ENCODE results near the gene TNFAIP2.

The TNFAIP2 gene

DNA sequence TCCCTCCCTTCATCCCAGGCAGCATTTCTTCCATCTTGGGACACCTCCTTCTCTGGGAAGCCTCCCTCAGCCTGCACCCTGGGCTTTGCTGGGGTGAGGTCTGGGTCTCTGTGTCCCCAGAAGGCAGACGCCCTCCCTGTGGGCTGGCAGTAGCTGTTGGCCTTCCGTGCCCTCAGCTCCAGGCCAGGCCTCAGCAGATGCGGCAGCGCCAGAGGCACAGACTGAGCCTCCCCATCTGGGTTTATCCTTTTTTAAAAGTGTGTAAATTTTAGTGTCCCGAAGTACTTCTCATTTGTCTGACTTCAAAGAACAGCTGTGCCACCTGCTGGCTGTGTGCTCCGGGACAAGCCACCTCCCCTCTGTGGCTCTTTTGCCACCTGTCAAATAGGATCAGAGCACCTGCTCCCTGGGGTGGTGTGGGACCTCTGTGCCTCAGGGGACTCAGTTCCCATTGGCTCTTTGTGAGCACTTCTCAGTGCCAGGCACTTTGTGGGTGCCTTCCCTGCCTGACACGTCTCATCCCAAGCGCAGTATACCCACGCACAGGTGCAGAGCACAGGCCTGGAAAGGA, 17.6 kb upstream of the TNFAIP2 start:
- Histone ChIP-seq H3K9ac (ENCODE audit: low read length) (no peak overlapping the region), H3K36me3 (replicated peaks; ENCODE audit: insufficient read depth, low read length) (no peaks in the 10 kb centered on the region), H3K4me1 (ENCODE audit: low read length) (no peaks in the 10 kb centered on the region), H2AFZ (ENCODE audit: low read length) (no peak overlapping the region), H3K27ac (ENCODE audit: low read length) (no peak overlapping the region), H4K20me1 (ENCODE audit: insufficient read depth, low read length) (no peaks in the 10 kb centered on the region), H3K9me2 (replicated peaks; ENCODE audit: insufficient read depth, low read length) (no peaks in the 10 kb centered on the region), H3F3A (ENCODE audit: insufficient read depth, low read length) (no peaks in the 10 kb centered on the region; the same call in 1 of the 2 replicates), H3K27me3 (replicated peaks; ENCODE audit: insufficient read depth, low read length) (peaks cover 8% of the 10 kb centered on the region; the same call in 1 of the 2 replicates), H3K4me3 (ENCODE audit: low read length) (no peak overlapping the region), H3K4me2 (ENCODE audit: low read depth, low read length) (peak overlapping the region; percentile 24; the same call in 1 of the 2 replicates), H3K9me3 (replicated peaks; ENCODE audit: insufficient read depth, low read length) (no peaks in the 10 kb centered on the region), H3K79me2 (ENCODE audit: low read length) (no peaks in the 10 kb centered on the region)
- TF ChIP-seq EZH2 (optimal IDR thresholded peaks at IDR 0.05; ENCODE audit: low read depth, low read length) = no peak
- TF ChIP-seq, protein P1, sequence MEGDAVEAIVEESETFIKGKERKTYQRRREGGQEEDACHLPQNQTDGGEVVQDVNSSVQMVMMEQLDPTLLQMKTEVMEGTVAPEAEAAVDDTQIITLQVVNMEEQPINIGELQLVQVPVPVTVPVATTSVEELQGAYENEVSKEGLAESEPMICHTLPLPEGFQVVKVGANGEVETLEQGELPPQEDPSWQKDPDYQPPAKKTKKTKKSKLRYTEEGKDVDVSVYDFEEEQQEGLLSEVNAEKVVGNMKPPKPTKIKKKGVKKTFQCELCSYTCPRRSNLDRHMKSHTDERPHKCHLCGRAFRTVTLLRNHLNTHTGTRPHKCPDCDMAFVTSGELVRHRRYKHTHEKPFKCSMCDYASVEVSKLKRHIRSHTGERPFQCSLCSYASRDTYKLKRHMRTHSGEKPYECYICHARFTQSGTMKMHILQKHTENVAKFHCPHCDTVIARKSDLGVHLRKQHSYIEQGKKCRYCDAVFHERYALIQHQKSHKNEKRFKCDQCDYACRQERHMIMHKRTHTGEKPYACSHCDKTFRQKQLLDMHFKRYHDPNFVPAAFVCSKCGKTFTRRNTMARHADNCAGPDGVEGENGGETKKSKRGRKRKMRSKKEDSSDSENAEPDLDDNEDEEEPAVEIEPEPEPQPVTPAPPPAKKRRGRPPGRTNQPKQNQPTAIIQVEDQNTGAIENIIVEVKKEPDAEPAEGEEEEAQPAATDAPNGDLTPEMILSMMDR (IDR thresholded peaks at IDR 0.05; ENCODE audit: low read length) = peak; percentile 31
- peak; percentile 44 for DNase-seq

DNA sequence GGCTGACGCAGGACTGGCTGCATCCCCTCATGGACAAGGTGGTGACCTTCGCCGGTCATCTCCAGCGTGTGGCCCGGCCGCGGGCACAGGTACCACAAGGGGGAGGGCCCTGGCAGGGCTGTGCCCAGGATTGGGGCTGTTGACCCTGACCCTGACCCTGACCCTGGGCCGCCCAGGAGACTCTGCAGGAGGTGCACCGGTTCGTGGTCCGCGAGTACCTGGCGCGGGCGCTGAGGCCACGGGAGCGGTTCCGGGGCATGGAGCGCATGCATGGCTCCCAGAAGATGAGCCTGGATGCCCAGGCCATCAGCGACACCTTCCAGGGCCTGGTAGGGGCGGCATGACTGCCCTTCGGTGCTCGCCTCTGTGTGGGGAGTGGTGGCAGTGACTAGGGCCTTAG, 15.8 kb upstream of the TNFAIP2 start:
- no peak overlapping the region for H2AFZ ChIP-seq (ENCODE audit: low read length)
- peaks cover 8% of the 10 kb centered on the region; the same call in 1 of the 2 replicates for H3K27me3 ChIP-seq (replicated peaks; ENCODE audit: insufficient read depth, low read length)
- H3K4me2 ChIP-seq (ENCODE audit: low read depth, low read length) = no peak overlapping the region
- no peak overlapping the region for H3K27ac ChIP-seq (ENCODE audit: low read length)
- DNase-seq = no peak
- H3K4me3 ChIP-seq (ENCODE audit: low read length) = no peak overlapping the region
- TF ChIP-seq EZH2 (optimal IDR thresholded peaks at IDR 0.05; ENCODE audit: low read depth, low read length) (no peak), EZH2phosphoT487 (IDR thresholded peaks at IDR 0.05; ENCODE audit: low read length) (no peak)
- TF ChIP-seq, protein P1 (IDR thresholded peaks at IDR 0.05; ENCODE audit: low read length) = no peak
- no peaks in the 10 kb centered on the region for H4K20me1 ChIP-seq (ENCODE audit: insufficient read depth, low read length)
- no peaks in the 10 kb centered on the region for H3K9me3 ChIP-seq (replicated peaks; ENCODE audit: insufficient read depth, low read length)
- H3K4me1 ChIP-seq (ENCODE audit: low read length) = peaks cover 6% of the 10 kb centered on the region
- H3K79me2 ChIP-seq (ENCODE audit: low read length) = no peaks in the 10 kb centered on the region
- H3K36me3 ChIP-seq (replicated peaks; ENCODE audit: insufficient read depth, low read length) = no peaks in the 10 kb centered on the region
- no peak overlapping the region for H3K9ac ChIP-seq (ENCODE audit: low read length)
- no peaks in the 10 kb centered on the region for H3K9me2 ChIP-seq (replicated peaks; ENCODE audit: insufficient read depth, low read length)
- H3F3A ChIP-seq (ENCODE audit: insufficient read depth, low read length) = no peaks in the 10 kb centered on the region

DNA sequence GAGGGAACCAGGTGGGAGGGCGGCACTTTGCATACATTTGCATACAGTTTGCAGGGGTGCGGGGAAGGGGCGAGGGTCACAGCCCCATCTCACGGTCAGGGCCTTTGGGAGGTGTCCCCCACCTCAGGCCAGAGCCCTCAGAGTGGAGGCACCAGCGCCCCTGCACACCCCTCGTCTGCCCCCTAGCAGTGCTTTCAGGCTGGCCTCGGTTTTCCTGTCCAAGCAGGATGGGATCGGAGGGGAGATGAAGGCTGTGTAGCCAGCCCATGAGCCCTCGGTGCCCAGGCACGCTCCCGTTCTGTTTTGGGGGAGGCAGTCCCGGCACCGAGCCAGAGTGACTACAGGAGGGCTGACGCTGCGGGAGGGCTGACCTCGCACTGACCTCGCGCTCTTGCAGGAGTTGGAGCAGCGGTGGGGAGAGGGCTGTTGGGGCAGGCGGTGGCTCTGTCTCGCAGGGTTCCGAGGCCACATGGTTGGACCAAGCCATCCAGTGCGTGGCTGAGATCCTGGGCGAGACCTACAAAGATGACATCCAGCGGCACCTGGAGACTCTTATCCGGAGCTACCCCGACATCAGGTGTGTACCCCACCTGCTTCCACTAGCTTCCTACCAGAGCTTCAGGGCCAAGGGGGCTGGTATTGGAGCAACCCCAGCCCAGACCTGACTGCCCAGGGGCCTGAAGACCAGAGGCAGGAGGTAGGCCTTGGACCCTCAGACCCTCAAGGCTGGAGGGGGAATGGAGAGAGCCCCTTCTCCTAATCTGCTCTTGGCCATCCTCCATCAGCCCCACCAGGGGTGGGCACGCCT, 15.1 kb upstream of the TNFAIP2 start:
- no peak for DNase-seq
- Histone ChIP-seq H3K9ac (ENCODE audit: low read length) (no peak overlapping the region), H3F3A (ENCODE audit: insufficient read depth, low read length) (no peaks in the 10 kb centered on the region), H3K27ac (ENCODE audit: low read length) (no peak overlapping the region), H4K20me1 (ENCODE audit: insufficient read depth, low read length) (no peaks in the 10 kb centered on the region), H3K4me1 (ENCODE audit: low read length) (peaks cover 6% of the 10 kb centered on the region), H3K4me2 (ENCODE audit: low read depth, low read length) (no peak overlapping the region), H3K36me3 (replicated peaks; ENCODE audit: insufficient read depth, low read length) (no peaks in the 10 kb centered on the region), H3K27me3 (replicated peaks; ENCODE audit: insufficient read depth, low read length) (peaks cover 8% of the 10 kb centered on the region; the same call in 1 of the 2 replicates), H2AFZ (ENCODE audit: low read length) (no peak overlapping the region), H3K79me2 (ENCODE audit: low read length) (no peaks in the 10 kb centered on the region), H3K4me3 (ENCODE audit: low read length) (no peak overlapping the region), H3K9me3 (replicated peaks; ENCODE audit: insufficient read depth, low read length) (no peaks in the 10 kb centered on the region), H3K9me2 (replicated peaks; ENCODE audit: insufficient read depth, low read length) (no peaks in the 10 kb centered on the region)
- TF ChIP-seq EZH2 (optimal IDR thresholded peaks at IDR 0.05; ENCODE audit: low read depth, low read length) = no peak
- TF ChIP-seq EZH2phosphoT487 (IDR thresholded peaks at IDR 0.05; ENCODE audit: low read length) = no peak
- TF ChIP-seq, protein P1 (IDR thresholded peaks at IDR 0.05; ENCODE audit: low read length) = no peak
